Gastroesophageal sphincter (tissue), 3 donors: ENCODE measurements around the gene CORO2B.

Experiments used
- CTCF ChIP-seq, 4 experiments: fragments of 200-600 bp in 2 of 4; fragments of 450-650 bp in 2 of 4; sonication (generic) in 1 of 4; IDR thresholded peaks; one replicate each; pipeline ENCODE4 v1.5.1; 2017 to 2019; ENCODE audit warnings: antibody characterized with exemption in 4 of 4, mild to moderate bottlenecking in 2 of 4, moderate library complexity in 2 of 4
- POLR2A ChIP-seq, 2 donors: fragments of 450-650 bp; IDR thresholded peaks; one replicate each; pipeline ENCODE4 v1.6.1; 2017; ENCODE audit warnings: antibody characterized with exemption in 2 of 2, mild to moderate bottlenecking in 2 of 2, moderate library complexity in 1 of 2
- POLR2AphosphoS5 ChIP-seq: sonication (generic); formaldehyde crosslinking; IDR thresholded peaks from one replicate; pipeline ENCODE4 v1.6.1; 2017; ENCODE audit warnings: antibody characterized with exemption

DNA sequence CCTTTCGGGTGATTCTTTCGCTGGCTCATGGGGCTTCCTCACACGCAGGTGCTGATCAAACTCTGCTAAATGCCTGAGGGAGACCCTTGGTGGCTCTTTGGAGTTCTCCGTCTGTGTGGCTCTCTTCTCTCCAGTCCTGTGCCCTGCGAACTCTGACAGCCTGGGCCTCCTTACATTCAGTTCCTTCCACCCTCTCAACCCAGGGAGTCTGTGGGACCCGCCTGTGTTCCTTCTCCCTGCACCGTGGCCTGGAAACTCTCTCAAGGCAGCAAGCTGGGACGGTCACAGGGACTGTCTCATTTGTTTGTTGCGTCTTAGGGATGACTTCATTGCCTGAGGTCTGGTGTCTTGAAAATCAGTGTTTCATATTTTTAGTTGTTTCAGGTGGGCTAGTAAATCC lies 37.0 kb upstream of the CORO2B start:
- TF ChIP-seq CTCF (IDR thresholded peaks at IDR 0.05) (no peak), POLR2A (IDR thresholded peaks at IDR 0.05) (no peak), POLR2AphosphoS5 (no peak)
